GM23338 (cell line): ENCODE measurements around the gene CPB2.

Source experiments
- CREB1 ChIP-seq: fragments of 250-450 bp; sonication (Bioruptor Pico); IDR thresholded peaks from 2 replicates; pipeline ENCODE4 v1.5.0; 2020; ENCODE audit warnings: low read depth, mild to moderate bottlenecking, moderate library complexity
- CTCF ChIP-seq, 2 experiments: fragments of 200-600 bp in 1 of 2; sonication (generic) in 1 of 2; conservative IDR thresholded peaks; 2 replicates each; pipeline versions ENCODE4 v1.5.1 to v1.6.1; 2016 to 2017; ENCODE audit warnings: antibody characterized with exemption in 2 of 2, low read depth in 2 of 2, mild to moderate bottlenecking in 2 of 2, moderate library complexity in 1 of 2
- EZH2 ChIP-seq: fragments of 200-600 bp; sonication (generic); IDR thresholded peaks from one replicate; pipeline ENCODE4 v1.8.0; 2017; ENCODE audit warnings: antibody characterized with exemption, mild to moderate bottlenecking, low read depth; ENCODE audit not compliant: unreplicated experiment
- EZH2phosphoT487 ChIP-seq: fragments of 200-600 bp; sonication (generic); IDR thresholded peaks from one replicate; pipeline ENCODE4 v1.8.1; 2018; ENCODE audit warnings: antibody characterized with exemption; ENCODE audit not compliant: unreplicated experiment
- POLR2AphosphoS5 ChIP-seq: IDR thresholded peaks from 2 replicates; pipeline ENCODE4 v1.6.1; 2016; ENCODE audit warnings: antibody characterized with exemption, low read depth
- ZNF331 ChIP-seq: fragments of 250-450 bp; sonication (Bioruptor Pico); IDR thresholded peaks from 2 replicates; pipeline ENCODE4 v1.5.0; 2020; ENCODE audit warnings: low read depth, mild to moderate bottlenecking, moderate library complexity
- ZNF462 ChIP-seq: fragments of 250-450 bp; sonication (Bioruptor Pico); IDR thresholded peaks from 2 replicates; pipeline ENCODE4 v1.5.0; 2020; ENCODE audit warnings: mild to moderate bottlenecking, moderate library complexity

GRCh38 chr13:46058268-46058667 is 46.6 kb downstream of the CPB2 start:
- TF ChIP-seq CTCF (conservative IDR thresholded peaks at IDR 0.05; ENCODE audit: low read depth in 2 of 2): no peak
- TF ChIP-seq POLR2AphosphoS5: no peak
- TF ChIP-seq ZNF462 (CRISPR knock-in tag): no peak
- no peak for TF ChIP-seq CREB1 (CRISPR knock-in tag)
- TF ChIP-seq EZH2: no peak
- no peak for TF ChIP-seq ZNF331
- no peak for TF ChIP-seq EZH2phosphoT487
